Measurements from ENCODE around the gene DDX10.

The DDX10 gene

DNA sequence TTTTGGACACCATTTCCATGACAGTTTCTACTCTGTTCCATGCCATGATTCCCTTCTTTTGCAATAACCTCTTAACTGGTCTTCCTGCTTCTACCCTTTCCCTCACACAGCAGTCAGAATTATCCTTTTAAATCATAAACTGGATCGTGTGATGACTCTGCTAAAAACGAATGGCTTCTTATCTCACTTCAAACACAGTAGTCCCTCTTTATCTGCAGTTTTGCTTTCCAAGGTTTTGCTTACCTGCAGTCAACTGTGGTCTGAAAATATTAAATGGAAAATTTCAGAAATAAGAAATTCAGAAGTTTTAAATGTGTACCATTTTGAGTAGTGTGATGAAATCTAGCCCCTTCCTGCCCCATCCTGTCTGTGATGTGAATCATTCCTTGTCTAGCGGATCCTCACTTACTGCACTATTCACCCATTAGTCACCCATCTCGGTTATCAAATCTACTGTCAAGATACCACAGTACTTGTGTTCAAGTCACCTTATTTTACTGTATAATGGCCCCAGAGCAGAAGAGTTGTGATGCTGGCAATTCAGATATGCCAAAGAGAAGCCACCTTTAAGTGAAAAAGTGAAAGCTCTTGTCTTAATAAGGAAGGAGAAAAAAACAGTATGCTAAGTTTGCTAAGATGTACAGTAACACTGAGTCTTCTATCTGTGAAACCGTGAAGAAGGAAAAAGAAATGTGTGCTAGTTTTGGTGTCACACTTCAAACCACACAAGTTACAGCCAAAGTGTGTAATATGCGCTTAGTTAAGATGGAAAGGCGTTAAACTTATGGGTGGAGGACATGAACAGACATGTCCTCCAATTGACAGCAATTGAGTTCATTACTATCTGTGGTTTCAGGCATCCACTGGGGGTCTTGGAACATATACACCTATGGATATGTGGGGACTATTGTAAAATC lies 283.0 kb downstream of the DDX10 start:
- H3K4me3 ChIP-seq (ENCODE audit: low read length): no peak overlapping the region
- TF ChIP-seq, protein P1, sequence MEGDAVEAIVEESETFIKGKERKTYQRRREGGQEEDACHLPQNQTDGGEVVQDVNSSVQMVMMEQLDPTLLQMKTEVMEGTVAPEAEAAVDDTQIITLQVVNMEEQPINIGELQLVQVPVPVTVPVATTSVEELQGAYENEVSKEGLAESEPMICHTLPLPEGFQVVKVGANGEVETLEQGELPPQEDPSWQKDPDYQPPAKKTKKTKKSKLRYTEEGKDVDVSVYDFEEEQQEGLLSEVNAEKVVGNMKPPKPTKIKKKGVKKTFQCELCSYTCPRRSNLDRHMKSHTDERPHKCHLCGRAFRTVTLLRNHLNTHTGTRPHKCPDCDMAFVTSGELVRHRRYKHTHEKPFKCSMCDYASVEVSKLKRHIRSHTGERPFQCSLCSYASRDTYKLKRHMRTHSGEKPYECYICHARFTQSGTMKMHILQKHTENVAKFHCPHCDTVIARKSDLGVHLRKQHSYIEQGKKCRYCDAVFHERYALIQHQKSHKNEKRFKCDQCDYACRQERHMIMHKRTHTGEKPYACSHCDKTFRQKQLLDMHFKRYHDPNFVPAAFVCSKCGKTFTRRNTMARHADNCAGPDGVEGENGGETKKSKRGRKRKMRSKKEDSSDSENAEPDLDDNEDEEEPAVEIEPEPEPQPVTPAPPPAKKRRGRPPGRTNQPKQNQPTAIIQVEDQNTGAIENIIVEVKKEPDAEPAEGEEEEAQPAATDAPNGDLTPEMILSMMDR (IDR thresholded peaks at IDR 0.05; ENCODE audit: insufficient read depth, low read depth, low read length, missing control alignments): no peak
- DNase-seq (ENCODE audit: low read depth): peak; percentile 90

DNA sequence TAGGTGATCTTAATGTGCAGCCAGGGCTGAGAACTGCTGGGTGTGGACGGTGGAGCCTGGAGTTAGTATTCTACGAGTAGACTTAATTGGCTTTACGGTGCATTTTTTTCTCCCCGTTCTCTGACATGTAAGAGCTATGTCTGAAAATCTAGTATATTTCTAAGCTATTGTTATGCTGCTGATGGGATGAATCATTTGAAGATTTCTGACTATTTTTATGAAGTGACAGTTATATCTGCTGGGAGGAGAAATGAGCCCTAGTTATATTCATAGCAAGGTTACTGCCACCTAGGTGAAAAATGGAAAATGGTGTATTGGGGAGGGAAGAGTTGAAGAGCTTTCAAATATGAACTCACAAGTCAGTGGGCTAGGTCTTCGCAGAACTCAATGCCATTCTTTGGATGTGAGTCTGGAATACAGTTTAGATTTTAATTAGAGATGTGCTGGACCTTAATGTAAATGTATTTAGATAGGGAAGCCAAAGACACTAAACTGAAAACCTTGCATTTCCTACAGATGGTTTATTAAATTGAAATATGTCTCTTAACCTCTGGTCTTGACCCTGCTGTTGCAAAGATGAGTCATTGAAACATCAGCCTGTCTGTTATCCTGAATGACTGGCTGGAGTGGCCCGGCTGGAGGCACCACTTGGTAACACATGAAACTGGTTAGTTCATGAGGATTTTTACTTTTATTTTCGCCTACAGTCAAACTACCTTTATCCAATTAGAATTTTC lies 293.7 kb downstream of the DDX10 start:
- no peak overlapping the region for H3K4me3 ChIP-seq (ENCODE audit: low read length)
- TF ChIP-seq, protein P1 (IDR thresholded peaks at IDR 0.05; ENCODE audit: insufficient read depth, low read depth, low read length, missing control alignments): no peak
- peak; percentile 70 for DNase-seq (ENCODE audit: low read depth)

DNA sequence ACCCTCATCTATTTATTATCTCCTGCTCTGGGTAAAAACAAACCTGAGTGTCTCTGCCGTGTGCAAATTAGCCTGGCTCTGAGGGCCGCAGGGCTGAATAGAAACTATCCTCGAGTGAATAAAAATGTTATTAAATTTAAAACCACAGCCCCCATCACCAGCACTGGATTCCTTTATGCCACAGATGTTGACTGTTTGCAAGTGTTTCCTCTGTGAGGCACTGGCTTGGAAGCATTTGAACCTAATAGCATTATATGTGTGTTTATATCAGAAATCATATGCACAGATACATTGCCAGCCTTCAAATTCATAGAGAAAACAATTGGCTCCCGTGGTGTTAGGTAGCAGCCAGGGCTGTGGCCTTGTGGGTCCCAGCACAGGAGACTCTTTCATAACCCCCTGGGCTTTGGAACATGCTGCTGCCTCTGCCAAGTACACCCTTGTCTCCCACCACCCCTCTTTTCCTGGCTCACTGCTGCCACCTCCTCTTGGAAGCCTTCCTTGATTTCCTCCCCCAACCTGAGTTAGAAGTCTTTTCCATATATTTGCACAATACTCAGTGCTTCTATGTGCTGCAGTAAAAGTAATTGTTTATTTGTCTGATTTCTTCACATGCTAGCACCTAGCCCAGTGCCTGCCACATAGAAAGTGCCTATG lies 294.4 kb downstream of the DDX10 start:
- TF ChIP-seq, protein P1 (IDR thresholded peaks at IDR 0.05; ENCODE audit: insufficient read depth, low read depth, low read length, missing control alignments): no peak
- no peak for DNase-seq (ENCODE audit: low read depth)
- no peak overlapping the region for H3K4me3 ChIP-seq (ENCODE audit: low read length)

DNA sequence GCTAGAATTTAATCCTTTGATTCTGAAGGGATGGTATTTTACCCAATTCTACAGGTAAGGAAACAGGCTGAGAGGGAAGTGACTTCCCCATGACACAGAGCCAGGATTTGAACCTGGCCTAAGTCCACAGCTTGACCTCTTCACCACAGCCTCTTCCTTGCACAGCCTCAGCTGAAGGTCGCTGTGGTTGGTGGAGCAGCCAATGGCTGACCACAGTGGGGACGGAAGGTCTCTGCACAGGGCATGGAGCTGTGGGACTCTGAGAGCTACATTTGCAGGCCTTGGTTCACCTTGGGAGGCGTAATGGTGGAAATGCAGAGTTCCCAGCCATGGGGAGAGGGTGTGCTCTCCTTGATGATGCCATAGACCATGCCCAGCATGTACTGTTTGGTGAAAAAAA lies 295.0 kb downstream of the DDX10 start:
- H3K4me3 ChIP-seq (ENCODE audit: low read length): no peak overlapping the region
- TF ChIP-seq, protein P1 (IDR thresholded peaks at IDR 0.05; ENCODE audit: insufficient read depth, low read depth, low read length, missing control alignments): no peak
- no peak for DNase-seq (ENCODE audit: low read depth)

DNA sequence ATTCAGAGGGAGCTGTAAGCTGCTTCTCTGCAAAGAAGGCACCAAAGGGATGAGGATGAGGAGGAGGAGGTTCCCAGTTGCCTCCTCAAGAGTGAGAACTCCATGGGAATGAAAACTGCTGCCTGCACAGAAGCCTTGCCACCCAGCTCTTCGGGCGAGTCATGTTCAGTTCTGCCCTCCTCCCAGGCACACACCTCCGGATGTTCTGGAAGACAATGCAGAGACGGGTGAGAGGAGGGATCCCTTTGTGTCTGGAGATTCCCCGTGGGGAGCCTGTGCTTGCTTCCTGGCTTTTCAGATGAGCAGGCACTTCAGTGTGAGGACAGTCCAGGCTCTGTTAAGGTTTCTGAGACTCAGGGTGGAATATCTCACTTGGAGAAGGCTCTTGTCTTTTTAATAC lies 295.6 kb downstream of the DDX10 start:
- TF ChIP-seq, protein P1 (IDR thresholded peaks at IDR 0.05; ENCODE audit: insufficient read depth, low read depth, low read length, missing control alignments): no peak
- DNase-seq (ENCODE audit: low read depth): peak; percentile 33
- no peak overlapping the region for H3K4me3 ChIP-seq (ENCODE audit: low read length)

DNA sequence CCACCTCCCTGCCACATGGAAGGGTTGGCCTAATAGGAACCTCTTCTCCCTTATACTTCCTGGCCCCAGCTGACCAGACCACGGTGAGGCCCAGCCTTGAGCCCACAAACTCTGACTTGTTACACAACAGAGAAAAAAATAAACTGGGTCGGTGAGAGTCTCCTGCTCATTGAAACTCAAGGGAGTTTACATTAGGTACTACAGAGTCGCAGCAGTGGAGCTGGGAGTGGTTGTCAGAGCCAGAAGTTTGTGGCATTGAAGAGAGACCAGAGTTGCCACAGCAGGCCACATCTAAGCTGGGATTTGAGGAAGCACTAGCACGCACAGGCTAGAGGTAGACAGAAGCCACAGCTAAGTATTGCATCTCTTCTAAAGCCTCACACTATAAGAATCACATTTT lies 296.2 kb downstream of the DDX10 start:
- no peak overlapping the region for H3K4me3 ChIP-seq (ENCODE audit: low read length)
- TF ChIP-seq, protein P1 (IDR thresholded peaks at IDR 0.05; ENCODE audit: insufficient read depth, low read depth, low read length, missing control alignments): no peak
- no peak for DNase-seq (ENCODE audit: low read depth)

Measured in epithelial cell of esophagus (primary cell).